Kidney epithelial cell (primary cell): ENCODE data around the gene CYREN. TPM values are rescaled to one million over a fixed set of nuclear protein-coding genes. Genes with fewer than 3 reads are reported as not detected.

ENCODE experiments used
- DNase-seq: peaks from one replicate; pipeline ENCODE4 v3.0.0-alpha.2; 2010; ENCODE audit warnings: low read depth
- H3K27me3 ChIP-seq: 2 replicates; pipeline ENCODE4 v1.6.0; 2011; ENCODE audit warnings: low read length; ENCODE audit not compliant: control insufficient read depth, insufficient read depth
- H3K36me3 ChIP-seq: 2 replicates; pipeline ENCODE4 v1.5.1; 2011; ENCODE audit warnings: low read length; ENCODE audit not compliant: control insufficient read depth, insufficient read depth
- H3K4me3 ChIP-seq: 2 replicates; pipeline ENCODE4 v1.5.1; 2011; ENCODE audit warnings: low read depth, mild to moderate bottlenecking, control low read depth, low read length
- total RNA-seq: library from RNA; depleted of rRNA; stranded (reverse); fragments of >200 nt; gene quantifications from 2 replicates; pipeline ENCODE4 v1.2.3, GENCODE V29; 2015
- TF ChIP-seq, protein P1 (sequence below): IDR thresholded peaks from 2 replicates; pipeline ENCODE4 v1.5.1; 2011; ENCODE audit warnings: mild to moderate bottlenecking, moderate library complexity, low read length, control low read depth, inconsistent platforms; ENCODE audit not compliant: insufficient read depth, poor library complexity, severe bottlenecking

Gene CYREN
- total RNA-seq, 1 donor from 2014 or later, result 74.2 TPM

DNA sequence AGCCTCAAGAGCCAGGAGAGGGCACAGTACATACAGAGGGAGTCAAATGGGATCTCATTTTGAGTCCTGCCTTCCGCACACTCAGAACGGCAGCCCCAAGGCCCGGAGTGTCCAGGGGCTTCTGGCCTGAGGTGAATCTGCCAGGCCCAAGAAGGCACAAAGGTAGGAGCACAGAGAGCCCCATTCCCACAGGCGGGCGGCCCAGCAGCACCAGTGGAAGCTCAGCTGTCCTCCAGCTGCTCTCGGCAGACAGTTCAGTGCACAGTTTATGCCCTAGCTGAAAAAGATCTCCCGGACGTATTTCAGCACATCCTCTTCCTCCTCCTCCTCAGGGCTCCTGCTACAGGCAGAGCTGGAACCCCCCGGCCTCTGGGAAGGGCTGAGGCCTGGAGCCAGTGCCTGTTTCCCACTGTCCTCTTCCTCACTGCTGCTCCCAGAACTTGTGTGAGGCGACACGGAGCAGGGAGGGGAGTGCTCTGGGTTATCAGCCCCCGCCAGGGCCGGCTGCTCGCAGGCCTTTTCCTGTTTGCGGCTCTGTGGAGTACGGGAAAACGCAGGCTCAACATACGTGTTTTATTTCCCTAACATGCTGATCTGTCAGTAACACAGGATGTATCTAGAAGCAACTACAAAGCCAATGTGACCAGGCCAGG lies 4.0 kb downstream of the CYREN start:
- Histone ChIP-seq H3K36me3 (peaks cover 2% of the 10 kb centered on the region), H3K4me3 (no peak overlapping the region), H3K27me3 (no peaks in the 10 kb centered on the region)
- no peak for DNase-seq
- TF ChIP-seq, protein P1, sequence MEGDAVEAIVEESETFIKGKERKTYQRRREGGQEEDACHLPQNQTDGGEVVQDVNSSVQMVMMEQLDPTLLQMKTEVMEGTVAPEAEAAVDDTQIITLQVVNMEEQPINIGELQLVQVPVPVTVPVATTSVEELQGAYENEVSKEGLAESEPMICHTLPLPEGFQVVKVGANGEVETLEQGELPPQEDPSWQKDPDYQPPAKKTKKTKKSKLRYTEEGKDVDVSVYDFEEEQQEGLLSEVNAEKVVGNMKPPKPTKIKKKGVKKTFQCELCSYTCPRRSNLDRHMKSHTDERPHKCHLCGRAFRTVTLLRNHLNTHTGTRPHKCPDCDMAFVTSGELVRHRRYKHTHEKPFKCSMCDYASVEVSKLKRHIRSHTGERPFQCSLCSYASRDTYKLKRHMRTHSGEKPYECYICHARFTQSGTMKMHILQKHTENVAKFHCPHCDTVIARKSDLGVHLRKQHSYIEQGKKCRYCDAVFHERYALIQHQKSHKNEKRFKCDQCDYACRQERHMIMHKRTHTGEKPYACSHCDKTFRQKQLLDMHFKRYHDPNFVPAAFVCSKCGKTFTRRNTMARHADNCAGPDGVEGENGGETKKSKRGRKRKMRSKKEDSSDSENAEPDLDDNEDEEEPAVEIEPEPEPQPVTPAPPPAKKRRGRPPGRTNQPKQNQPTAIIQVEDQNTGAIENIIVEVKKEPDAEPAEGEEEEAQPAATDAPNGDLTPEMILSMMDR, result no peak

DNA sequence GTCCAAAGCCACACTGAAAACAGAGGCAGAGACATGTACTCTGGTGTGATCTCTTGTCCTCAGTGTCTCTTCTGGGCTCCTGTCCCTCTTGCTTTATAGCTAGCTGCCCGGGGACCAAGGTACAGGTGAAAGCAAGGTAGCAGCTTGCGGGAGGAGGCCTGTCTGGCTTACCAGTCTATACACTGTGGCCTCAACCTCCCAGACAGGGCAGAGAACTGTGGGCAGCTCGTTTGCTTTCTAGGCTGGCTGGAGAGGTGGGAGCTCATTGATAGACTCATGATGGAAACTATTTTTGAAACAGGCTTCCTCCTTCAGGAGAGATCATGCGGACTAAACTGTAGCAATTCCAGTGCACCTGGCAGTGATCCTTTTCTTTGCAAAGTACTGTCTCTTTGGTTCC lies 4.6 kb downstream of the CYREN start:
- H3K36me3 ChIP-seq, result peaks cover 2% of the 10 kb centered on the region
- H3K27me3 ChIP-seq, result no peaks in the 10 kb centered on the region
- DNase-seq, result no peak
- H3K4me3 ChIP-seq, result no peak overlapping the region
- TF ChIP-seq, protein P1, result no peak

DNA sequence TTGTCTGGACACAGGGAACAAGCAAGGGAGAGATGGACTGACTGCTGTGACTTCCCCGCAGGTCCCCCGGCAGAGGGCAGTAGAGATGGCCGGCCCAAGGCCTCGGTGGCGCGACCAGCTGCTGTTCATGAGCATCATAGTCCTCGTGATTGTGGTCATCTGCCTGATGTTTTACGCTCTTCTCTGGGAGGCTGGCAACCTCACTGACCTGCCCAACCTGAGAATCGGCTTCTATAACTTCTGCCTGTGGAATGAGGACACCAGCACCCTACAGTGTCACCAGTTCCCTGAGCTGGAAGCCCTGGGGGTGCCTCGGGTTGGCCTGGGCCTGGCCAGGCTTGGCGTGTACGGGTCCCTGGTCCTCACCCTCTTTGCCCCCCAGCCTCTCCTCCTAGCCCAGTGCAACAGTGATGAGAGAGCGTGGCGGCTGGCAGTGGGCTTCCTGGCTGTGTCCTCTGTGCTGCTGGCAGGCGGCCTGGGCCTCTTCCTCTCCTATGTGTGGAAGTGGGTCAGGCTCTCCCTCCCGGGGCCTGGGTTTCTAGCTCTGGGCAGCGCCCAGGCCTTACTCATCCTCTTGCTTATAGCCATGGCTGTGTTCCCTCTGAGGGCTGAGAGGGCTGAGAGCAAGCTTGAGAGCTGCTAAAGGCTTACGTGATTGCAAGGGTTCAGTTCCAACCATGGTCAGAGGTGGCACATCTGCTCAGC lies 6.0 kb downstream of the CYREN start:
- H3K27me3 ChIP-seq, result no peaks in the 10 kb centered on the region
- TF ChIP-seq, protein P1, result peak; percentile 5
- H3K4me3 ChIP-seq, result no peak overlapping the region
- DNase-seq, result no peak
- H3K36me3 ChIP-seq, result peaks cover 2% of the 10 kb centered on the region

DNA sequence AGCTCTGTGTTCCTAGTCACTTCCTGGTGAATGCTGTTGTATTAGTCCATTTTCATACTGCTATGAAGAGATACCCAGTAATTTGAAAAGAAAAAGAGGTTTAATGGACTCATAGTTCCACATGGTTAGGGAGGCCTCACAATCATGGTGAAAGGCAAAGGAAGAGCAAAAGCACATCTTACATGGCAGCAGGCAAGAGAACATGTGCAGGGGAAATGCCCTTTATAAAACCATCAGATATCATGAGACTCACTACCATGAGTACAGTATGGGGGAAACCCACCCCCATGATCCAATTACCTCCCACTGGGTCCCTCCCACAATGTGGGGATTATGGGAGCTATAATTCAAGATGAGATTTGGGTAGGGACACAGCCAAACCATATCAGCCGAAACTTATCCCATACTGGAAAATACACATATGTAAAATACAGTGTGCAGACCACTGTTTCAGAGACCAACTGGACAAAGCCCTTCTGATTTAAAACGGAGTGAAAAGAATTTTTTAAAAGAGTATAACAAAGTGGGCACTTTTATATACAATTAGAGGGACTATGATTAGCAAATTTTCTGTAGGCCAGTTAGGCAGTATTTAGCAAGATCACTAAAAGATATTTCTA lies 8.0 kb downstream of the CYREN start:
- H3K4me3 ChIP-seq, result no peak overlapping the region
- DNase-seq, result no peak
- H3K27me3 ChIP-seq, result no peaks in the 10 kb centered on the region
- peaks cover 2% of the 10 kb centered on the region for H3K36me3 ChIP-seq
- TF ChIP-seq, protein P1, result no peak

DNA sequence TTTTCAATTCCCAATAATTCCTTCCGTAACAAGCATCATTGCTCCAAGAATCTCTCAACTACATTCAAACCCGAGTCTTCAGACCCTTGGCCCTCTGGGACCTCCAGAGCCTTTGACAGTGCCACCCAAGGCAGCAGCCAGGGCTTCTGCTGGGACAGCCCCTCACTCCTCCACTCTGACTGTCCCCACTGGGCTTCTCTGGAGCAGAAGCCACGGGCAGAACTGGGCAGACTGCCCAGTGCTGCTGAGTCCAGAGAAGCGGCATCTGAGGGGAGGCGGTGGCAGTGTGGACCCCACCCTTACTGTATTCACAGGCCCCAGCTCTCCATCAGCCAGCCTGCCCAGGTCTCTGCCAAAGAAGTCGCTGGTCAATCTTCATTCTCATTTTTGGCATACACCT lies 8.8 kb downstream of the CYREN start:
- no peak for DNase-seq
- Histone ChIP-seq H3K36me3 (peaks cover 2% of the 10 kb centered on the region), H3K27me3 (no peaks in the 10 kb centered on the region), H3K4me3 (no peak overlapping the region)
- TF ChIP-seq, protein P1, result no peak
